GM23338 (cell line): ENCODE results near the gene THSD4. TPM values are rescaled to one million over a fixed set of nuclear protein-coding genes. Genes with fewer than 3 reads are reported as not detected.

Experiments
- ATAC-seq: fragments of 200-7000 bp; cut with Tn5 transposase; 3 replicates; pipeline ENCODE4 v1.9.1; 2020
- DNase-seq: peaks from one replicate; pipeline ENCODE4 v3.0.0-alpha.2; 2015; ENCODE audit warnings: low spot score
- H2AFZ ChIP-seq: fragments of 200-600 bp; sonication (generic); 2 replicates; pipeline ENCODE4 v1.8.0; 2016; ENCODE audit warnings: antibody characterized with exemption, mild to moderate bottlenecking, moderate library complexity
- H3F3A ChIP-seq: fragments of 200-600 bp; sonication (generic); replicated peaks from 2 replicates; pipeline ENCODE4 v1.8.0; 2017; ENCODE audit warnings: antibody characterized with exemption, mixed run types, low read depth
- H3K27ac ChIP-seq: fragments of 200-600 bp; sonication (generic); 2 replicates; pipeline ENCODE4 v1.6.1; 2016; ENCODE audit warnings: low read depth
- H3K27me3 ChIP-seq: fragments of 200-600 bp; sonication (generic); 2 replicates; pipeline ENCODE4 v1.8.0; 2016; ENCODE audit warnings: mild to moderate bottlenecking, mixed run types, moderate library complexity; ENCODE audit not compliant: insufficient read depth
- H3K36me3 ChIP-seq: fragments of 200-600 bp; sonication (generic); 2 replicates; pipeline ENCODE4 v1.8.0; 2016; ENCODE audit warnings: mild to moderate bottlenecking; ENCODE audit not compliant: insufficient read depth
- H3K4me1 ChIP-seq: fragments of 200-600 bp; sonication (generic); 2 replicates; pipeline ENCODE4 v1.8.0; 2016; ENCODE audit warnings: mild to moderate bottlenecking, moderate library complexity; ENCODE audit not compliant: insufficient read depth
- H3K4me2 ChIP-seq: fragments of 200-600 bp; sonication (generic); 2 replicates; pipeline ENCODE4 v1.7.1; 2017; ENCODE audit warnings: mixed run types
- H3K4me3 ChIP-seq: fragments of 200-600 bp; sonication (generic); 2 replicates; pipeline ENCODE4 v1.6.1; 2016; ENCODE audit warnings: mixed run types
- H3K79me2 ChIP-seq: fragments of 200-600 bp; sonication (generic); replicated peaks from 2 replicates; pipeline ENCODE4 v1.8.0; 2017; ENCODE audit warnings: mild to moderate bottlenecking; ENCODE audit not compliant: insufficient read depth
- H3K9me2 ChIP-seq: fragments of 200-600 bp; sonication (generic); 2 replicates; pipeline ENCODE4 v1.8.0; 2017; ENCODE audit not compliant: insufficient read depth
- H4K20me1 ChIP-seq: fragments of 200-600 bp; sonication (generic); replicated peaks from 2 replicates; pipeline ENCODE4 v1.8.0; 2017; ENCODE audit warnings: mild to moderate bottlenecking; ENCODE audit not compliant: insufficient read depth
- H3K27ac Mint-ChIP-seq: 2 replicates; pipeline ENCODE4 v1.8.0; 2020; ENCODE audit warnings: inconsistent platforms, mild to moderate bottlenecking, moderate library complexity, mixed read lengths
- H3K27me3 Mint-ChIP-seq: 3 replicates; pipeline ENCODE4 v1.8.0; 2022; ENCODE audit warnings: low read depth, mild to moderate bottlenecking, moderate library complexity, mixed read lengths, inconsistent platforms; ENCODE audit not compliant: insufficient read depth, poor library complexity
- H3K36me3 Mint-ChIP-seq: 3 replicates; pipeline ENCODE4 v1.8.0; 2021; ENCODE audit warnings: low read depth, mild to moderate bottlenecking, inconsistent platforms, moderate library complexity, mixed read lengths
- H3K4me1 Mint-ChIP-seq: 3 replicates; pipeline ENCODE4 v1.8.0; 2020; ENCODE audit warnings: mild to moderate bottlenecking, inconsistent platforms, mixed read lengths
- H3K4me3 Mint-ChIP-seq: 3 replicates; pipeline ENCODE4 v1.8.0; 2021; ENCODE audit warnings: moderate library complexity, mild to moderate bottlenecking, inconsistent platforms, mixed read lengths
- H3K9me3 Mint-ChIP-seq: 3 replicates; pipeline ENCODE4 v1.8.0; 2020; ENCODE audit warnings: moderate library complexity, mild to moderate bottlenecking, inconsistent platforms, mixed read lengths
- CREB1 ChIP-seq: fragments of 250-450 bp; sonication (Bioruptor Pico); IDR thresholded peaks from 2 replicates; pipeline ENCODE4 v1.5.0; 2020; ENCODE audit warnings: low read depth, mild to moderate bottlenecking, moderate library complexity
- EZH2 ChIP-seq: fragments of 200-600 bp; sonication (generic); IDR thresholded peaks from one replicate; pipeline ENCODE4 v1.8.0; 2017; ENCODE audit warnings: antibody characterized with exemption, mild to moderate bottlenecking, low read depth; ENCODE audit not compliant: unreplicated experiment
- EZH2phosphoT487 ChIP-seq: fragments of 200-600 bp; sonication (generic); IDR thresholded peaks from one replicate; pipeline ENCODE4 v1.8.1; 2018; ENCODE audit warnings: antibody characterized with exemption; ENCODE audit not compliant: unreplicated experiment
- NANOG ChIP-seq: IDR thresholded peaks from 2 replicates; pipeline ENCODE4 v1.6.1; 2016; ENCODE audit warnings: antibody characterized with exemption, borderline replicate concordance
- POLR2AphosphoS5 ChIP-seq: IDR thresholded peaks from 2 replicates; pipeline ENCODE4 v1.6.1; 2016; ENCODE audit warnings: antibody characterized with exemption, low read depth
- ZNF114 ChIP-seq: fragments of 250-450 bp; sonication (Bioruptor Pico); IDR thresholded peaks from 2 replicates; pipeline ENCODE4 v1.5.0; 2020; ENCODE audit warnings: mild to moderate bottlenecking, moderate library complexity
- ZNF331 ChIP-seq: fragments of 250-450 bp; sonication (Bioruptor Pico); IDR thresholded peaks from 2 replicates; pipeline ENCODE4 v1.5.0; 2020; ENCODE audit warnings: low read depth, mild to moderate bottlenecking, moderate library complexity
- polyA plus RNA-seq: library from polyadenylated mRNA; unstranded; fragments of >200 nt; fragmentation: Nextera tagmentation; extraction: Ambion mirVana; gene quantifications from 2 replicates; pipeline ENCODE4 v1.2.1, GENCODE V29; 2016
- total RNA-seq: library from RNA; depleted of rRNA; stranded (reverse); fragments of >200 nt; shearing (Covaris generic); gene quantifications from 2 replicates; pipeline ENCODE4 v1.2.3, GENCODE V29; 2014
- TF ChIP-seq, protein P1 (sequence below): IDR thresholded peaks from 2 replicates; pipeline ENCODE4 v1.6.1; 2016; ENCODE audit warnings: antibody characterized with exemption
- TF ChIP-seq, protein P2 (sequence below): fragments of 250-450 bp; sonication (Bioruptor Pico); IDR thresholded peaks from 2 replicates; pipeline ENCODE4 v1.5.0; 2020; ENCODE audit warnings: mild to moderate bottlenecking, moderate library complexity
- TF ChIP-seq, protein P3 (sequence below): IDR thresholded peaks from one replicate; pipeline ENCODE4 v1.6.1; 2018; ENCODE audit warnings: antibody characterized with exemption; ENCODE audit not compliant: unreplicated experiment

Gene THSD4
- total and polyA plus RNA-seq, 2 experiments from 2014 or later: 2.0 to 7.4 TPM

DNA sequence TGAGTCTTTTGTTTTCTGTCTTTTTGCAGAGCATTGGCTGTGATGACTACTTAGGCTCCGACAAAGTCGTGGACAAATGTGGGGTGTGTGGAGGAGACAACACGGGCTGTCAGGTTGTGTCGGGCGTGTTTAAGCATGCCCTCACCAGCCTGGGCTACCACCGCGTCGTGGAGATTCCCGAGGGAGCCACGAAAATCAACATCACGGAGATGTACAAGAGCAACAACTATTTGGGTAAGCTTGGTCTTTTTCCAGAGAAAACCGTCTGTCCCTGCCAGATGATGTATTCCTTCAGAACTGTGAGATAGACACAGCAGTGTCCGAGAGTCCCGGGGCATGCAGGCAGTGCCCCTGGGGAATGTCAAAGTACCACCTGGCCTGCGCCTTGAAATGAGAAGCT, 545.2 kb downstream of the THSD4 start:
- peak overlapping the region; percentile 65; the same call in 1 of the 2 replicates for H3K27ac Mint-ChIP-seq
- peaks cover 8% of the 10 kb centered on the region for H3K9me2 ChIP-seq
- H2AFZ ChIP-seq: no peak overlapping the region
- H3K9me3 Mint-ChIP-seq: peaks cover 2% of the 10 kb centered on the region; the same call in 1 of the 3 replicates
- H3K36me3 Mint-ChIP-seq: no peaks in the 10 kb centered on the region
- no peak overlapping the region for H3K27ac ChIP-seq
- H4K20me1 ChIP-seq: no peaks in the 10 kb centered on the region
- no peak overlapping the region for H3K4me2 ChIP-seq
- H3K4me3 Mint-ChIP-seq: no peak overlapping the region
- DNase-seq (no peak), ATAC-seq (no peak)
- H3K79me2 ChIP-seq: no peaks in the 10 kb centered on the region
- H3F3A ChIP-seq: no peaks in the 10 kb centered on the region
- no peaks in the 10 kb centered on the region for H3K36me3 ChIP-seq
- H3K27me3 Mint-ChIP-seq: no peaks in the 10 kb centered on the region
- no peaks in the 10 kb centered on the region for H3K27me3 ChIP-seq
- H3K4me1 Mint-ChIP-seq: 0 out of 3 replicates have a peak, but pooled peaks cover 3% of the 10 kb centered on the region
- TF ChIP-seq ZNF331: no peak
- TF ChIP-seq, protein P1, sequence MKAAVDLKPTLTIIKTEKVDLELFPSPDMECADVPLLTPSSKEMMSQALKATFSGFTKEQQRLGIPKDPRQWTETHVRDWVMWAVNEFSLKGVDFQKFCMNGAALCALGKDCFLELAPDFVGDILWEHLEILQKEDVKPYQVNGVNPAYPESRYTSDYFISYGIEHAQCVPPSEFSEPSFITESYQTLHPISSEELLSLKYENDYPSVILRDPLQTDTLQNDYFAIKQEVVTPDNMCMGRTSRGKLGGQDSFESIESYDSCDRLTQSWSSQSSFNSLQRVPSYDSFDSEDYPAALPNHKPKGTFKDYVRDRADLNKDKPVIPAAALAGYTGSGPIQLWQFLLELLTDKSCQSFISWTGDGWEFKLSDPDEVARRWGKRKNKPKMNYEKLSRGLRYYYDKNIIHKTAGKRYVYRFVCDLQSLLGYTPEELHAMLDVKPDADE: no peak
- TF ChIP-seq CREB1 (CRISPR knock-in tag): no peak
- no peak for TF ChIP-seq ZNF114 (CRISPR knock-in tag)
- no peak for TF ChIP-seq EZH2
- no peak for TF ChIP-seq EZH2phosphoT487
- TF ChIP-seq NANOG: no peak
- no peak overlapping the region for H3K4me3 ChIP-seq
- H3K4me1 ChIP-seq: no peaks in the 10 kb centered on the region

DNA sequence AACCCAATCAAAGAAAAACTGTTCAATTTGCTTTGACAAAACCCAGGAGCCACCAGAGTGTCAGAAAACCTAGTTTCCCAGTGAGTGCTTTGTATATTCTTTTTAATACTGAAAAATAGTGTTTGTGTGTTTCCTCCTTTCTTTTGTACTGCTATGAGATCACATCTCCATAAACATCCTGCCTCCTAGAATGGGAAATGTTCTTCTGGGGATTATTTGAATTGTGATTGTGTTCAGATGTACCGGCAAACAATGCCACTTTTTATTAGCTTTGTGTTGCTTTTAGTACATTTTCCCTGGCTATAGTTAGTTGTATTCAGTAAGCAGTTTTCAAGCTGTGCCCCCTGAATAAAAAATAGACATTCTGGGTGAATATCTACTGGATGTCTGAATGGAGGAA, 547.0 kb downstream of the THSD4 start:
- Mint-ChIP-seq H3K27me3 (no peaks in the 10 kb centered on the region), H3K4me1 (0 out of 3 replicates have a peak, but pooled peaks cover 3% of the 10 kb centered on the region), H3K9me3 (peaks cover 7% of the 10 kb centered on the region; the same call in 2 of the 3 replicates), H3K27ac (no peak overlapping the region), H3K36me3 (no peaks in the 10 kb centered on the region), H3K4me3 (no peak overlapping the region)
- Histone ChIP-seq H3K27me3 (no peaks in the 10 kb centered on the region), H3K27ac (no peak overlapping the region), H4K20me1 (no peaks in the 10 kb centered on the region), H3K4me1 (no peaks in the 10 kb centered on the region), H3F3A (no peaks in the 10 kb centered on the region), H3K4me3 (no peak overlapping the region), H3K36me3 (no peaks in the 10 kb centered on the region), H3K9me2 (peaks cover 5% of the 10 kb centered on the region), H3K79me2 (no peaks in the 10 kb centered on the region), H2AFZ (no peak overlapping the region), H3K4me2 (no peak overlapping the region)
- ATAC-seq (no peak), DNase-seq (no peak)
- TF ChIP-seq ZNF114 (CRISPR knock-in tag): no peak
- TF ChIP-seq, protein P2, sequence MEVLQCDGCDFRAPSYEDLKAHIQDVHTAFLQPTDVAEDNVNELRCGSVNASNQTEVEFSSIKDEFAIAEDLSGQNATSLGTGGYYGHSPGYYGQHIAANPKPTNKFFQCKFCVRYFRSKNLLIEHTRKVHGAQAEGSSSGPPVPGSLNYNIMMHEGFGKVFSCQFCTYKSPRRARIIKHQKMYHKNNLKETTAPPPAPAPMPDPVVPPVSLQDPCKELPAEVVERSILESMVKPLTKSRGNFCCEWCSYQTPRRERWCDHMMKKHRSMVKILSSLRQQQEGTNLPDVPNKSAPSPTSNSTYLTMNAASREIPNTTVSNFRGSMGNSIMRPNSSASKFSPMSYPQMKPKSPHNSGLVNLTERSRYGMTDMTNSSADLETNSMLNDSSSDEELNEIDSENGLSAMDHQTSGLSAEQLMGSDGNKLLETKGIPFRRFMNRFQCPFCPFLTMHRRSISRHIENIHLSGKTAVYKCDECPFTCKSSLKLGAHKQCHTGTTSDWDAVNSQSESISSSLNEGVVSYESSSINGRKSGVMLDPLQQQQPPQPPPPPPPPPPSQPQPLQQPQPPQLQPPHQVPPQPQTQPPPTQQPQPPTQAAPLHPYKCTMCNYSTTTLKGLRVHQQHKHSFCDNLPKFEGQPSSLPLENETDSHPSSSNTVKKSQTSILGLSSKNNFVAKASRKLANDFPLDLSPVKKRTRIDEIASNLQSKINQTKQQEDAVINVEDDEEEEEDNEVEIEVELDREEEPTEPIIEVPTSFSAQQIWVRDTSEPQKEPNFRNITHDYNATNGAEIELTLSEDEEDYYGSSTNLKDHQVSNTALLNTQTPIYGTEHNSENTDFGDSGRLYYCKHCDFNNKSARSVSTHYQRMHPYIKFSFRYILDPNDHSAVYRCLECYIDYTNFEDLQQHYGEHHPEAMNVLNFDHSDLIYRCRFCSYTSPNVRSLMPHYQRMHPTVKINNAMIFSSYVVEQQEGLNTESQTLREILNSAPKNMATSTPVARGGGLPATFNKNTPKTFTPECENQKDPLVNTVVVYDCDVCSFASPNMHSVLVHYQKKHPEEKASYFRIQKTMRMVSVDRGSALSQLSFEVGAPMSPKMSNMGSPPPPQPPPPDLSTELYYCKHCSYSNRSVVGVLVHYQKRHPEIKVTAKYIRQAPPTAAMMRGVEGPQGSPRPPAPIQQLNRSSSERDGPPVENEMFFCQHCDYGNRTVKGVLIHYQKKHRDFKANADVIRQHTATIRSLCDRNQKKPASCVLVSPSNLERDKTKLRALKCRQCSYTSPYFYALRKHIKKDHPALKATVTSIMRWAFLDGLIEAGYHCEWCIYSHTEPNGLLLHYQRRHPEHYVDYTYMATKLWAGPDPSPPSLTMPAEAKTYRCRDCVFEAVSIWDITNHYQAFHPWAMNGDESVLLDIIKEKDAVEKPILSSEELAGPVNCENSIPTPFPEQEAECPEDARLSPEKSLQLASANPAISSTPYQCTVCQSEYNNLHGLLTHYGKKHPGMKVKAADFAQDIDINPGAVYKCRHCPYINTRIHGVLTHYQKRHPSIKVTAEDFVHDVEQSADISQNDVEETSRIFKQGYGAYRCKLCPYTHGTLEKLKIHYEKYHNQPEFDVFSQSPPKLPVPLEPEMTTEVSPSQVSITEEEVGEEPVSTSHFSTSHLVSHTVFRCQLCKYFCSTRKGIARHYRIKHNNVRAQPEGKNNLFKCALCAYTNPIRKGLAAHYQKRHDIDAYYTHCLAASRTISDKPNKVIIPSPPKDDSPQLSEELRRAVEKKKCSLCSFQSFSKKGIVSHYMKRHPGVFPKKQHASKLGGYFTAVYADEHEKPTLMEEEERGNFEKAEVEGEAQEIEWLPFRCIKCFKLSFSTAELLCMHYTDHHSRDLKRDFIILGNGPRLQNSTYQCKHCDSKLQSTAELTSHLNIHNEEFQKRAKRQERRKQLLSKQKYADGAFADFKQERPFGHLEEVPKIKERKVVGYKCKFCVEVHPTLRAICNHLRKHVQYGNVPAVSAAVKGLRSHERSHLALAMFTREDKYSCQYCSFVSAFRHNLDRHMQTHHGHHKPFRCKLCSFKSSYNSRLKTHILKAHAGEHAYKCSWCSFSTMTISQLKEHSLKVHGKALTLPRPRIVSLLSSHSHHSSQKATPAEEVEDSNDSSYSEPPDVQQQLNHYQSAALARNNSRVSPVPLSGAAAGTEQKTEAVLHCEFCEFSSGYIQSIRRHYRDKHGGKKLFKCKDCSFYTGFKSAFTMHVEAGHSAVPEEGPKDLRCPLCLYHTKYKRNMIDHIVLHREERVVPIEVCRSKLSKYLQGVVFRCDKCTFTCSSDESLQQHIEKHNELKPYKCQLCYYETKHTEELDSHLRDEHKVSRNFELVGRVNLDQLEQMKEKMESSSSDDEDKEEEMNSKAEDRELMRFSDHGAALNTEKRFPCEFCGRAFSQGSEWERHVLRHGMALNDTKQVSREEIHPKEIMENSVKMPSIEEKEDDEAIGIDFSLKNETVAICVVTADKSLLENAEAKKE (CRISPR knock-in tag): no peak
- TF ChIP-seq, protein P3, sequence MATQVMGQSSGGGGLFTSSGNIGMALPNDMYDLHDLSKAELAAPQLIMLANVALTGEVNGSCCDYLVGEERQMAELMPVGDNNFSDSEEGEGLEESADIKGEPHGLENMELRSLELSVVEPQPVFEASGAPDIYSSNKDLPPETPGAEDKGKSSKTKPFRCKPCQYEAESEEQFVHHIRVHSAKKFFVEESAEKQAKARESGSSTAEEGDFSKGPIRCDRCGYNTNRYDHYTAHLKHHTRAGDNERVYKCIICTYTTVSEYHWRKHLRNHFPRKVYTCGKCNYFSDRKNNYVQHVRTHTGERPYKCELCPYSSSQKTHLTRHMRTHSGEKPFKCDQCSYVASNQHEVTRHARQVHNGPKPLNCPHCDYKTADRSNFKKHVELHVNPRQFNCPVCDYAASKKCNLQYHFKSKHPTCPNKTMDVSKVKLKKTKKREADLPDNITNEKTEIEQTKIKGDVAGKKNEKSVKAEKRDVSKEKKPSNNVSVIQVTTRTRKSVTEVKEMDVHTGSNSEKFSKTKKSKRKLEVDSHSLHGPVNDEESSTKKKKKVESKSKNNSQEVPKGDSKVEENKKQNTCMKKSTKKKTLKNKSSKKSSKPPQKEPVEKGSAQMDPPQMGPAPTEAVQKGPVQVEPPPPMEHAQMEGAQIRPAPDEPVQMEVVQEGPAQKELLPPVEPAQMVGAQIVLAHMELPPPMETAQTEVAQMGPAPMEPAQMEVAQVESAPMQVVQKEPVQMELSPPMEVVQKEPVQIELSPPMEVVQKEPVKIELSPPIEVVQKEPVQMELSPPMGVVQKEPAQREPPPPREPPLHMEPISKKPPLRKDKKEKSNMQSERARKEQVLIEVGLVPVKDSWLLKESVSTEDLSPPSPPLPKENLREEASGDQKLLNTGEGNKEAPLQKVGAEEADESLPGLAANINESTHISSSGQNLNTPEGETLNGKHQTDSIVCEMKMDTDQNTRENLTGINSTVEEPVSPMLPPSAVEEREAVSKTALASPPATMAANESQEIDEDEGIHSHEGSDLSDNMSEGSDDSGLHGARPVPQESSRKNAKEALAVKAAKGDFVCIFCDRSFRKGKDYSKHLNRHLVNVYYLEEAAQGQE: no peak
- no peak for TF ChIP-seq POLR2AphosphoS5
